HEK293T (cell line): ENCODE data around the gene CHRM5.

Experiments used
- ARNT ChIP-seq: fragments of 450-650 bp; IDR thresholded peaks from 2 replicates; pipeline ENCODE4 v1.6.1; 2017; ENCODE audit warnings: mild to moderate bottlenecking
- BHLHE40 ChIP-seq: fragments of 450-650 bp; IDR thresholded peaks from 2 replicates; pipeline ENCODE4 v1.6.1; 2016; ENCODE audit warnings: mild to moderate bottlenecking, moderate library complexity, borderline replicate concordance
- CTBP1 ChIP-seq: fragments of 450-650 bp; IDR thresholded peaks from 2 replicates; pipeline ENCODE4 v1.6.1; 2016; ENCODE audit warnings: borderline replicate concordance
- FOXA1 ChIP-seq: fragments of 450-650 bp; IDR thresholded peaks from 2 replicates; pipeline ENCODE4 v1.6.1; 2016; ENCODE audit warnings: mild to moderate bottlenecking
- FOXK2 ChIP-seq: fragments of 450-650 bp; IDR thresholded peaks from 2 replicates; pipeline ENCODE4 v1.6.1; 2016; ENCODE audit warnings: mild to moderate bottlenecking
- FOXM1 ChIP-seq: fragments of 450-650 bp; IDR thresholded peaks from 2 replicates; pipeline ENCODE4 v1.6.1; 2017; ENCODE audit warnings: mild to moderate bottlenecking, borderline replicate concordance
- L3MBTL2 ChIP-seq: fragments of 450-650 bp; conservative IDR thresholded peaks from 2 replicates; pipeline ENCODE4 v1.6.1; 2016; ENCODE audit warnings: mild to moderate bottlenecking
- LEF1 ChIP-seq: fragments of 450-650 bp; IDR thresholded peaks from 2 replicates; pipeline ENCODE4 v1.6.1; 2017; ENCODE audit warnings: mild to moderate bottlenecking, borderline replicate concordance
- NFRKB ChIP-seq: fragments of 450-650 bp; IDR thresholded peaks from 2 replicates; pipeline ENCODE4 v1.6.1; 2016; ENCODE audit warnings: mild to moderate bottlenecking, moderate library complexity
- PKNOX1 ChIP-seq: fragments of 450-650 bp; IDR thresholded peaks from 2 replicates; pipeline ENCODE4 v1.6.1; 2016
- SP1 ChIP-seq: fragments of 450-650 bp; IDR thresholded peaks from 2 replicates; pipeline ENCODE4 v1.6.1; 2017
- SUZ12 ChIP-seq: fragments of 450-650 bp; IDR thresholded peaks from 2 replicates; pipeline ENCODE4 v1.6.1; 2016; ENCODE audit warnings: mild to moderate bottlenecking
- ZNF384 ChIP-seq: fragments of 450-650 bp; IDR thresholded peaks from 2 replicates; pipeline ENCODE4 v1.6.1; 2016

- TF ChIP-seq CTBP1 (no peak), PKNOX1 (no peak), L3MBTL2 (no peak), SP1 (no peak), SUZ12 (no peak), FOXM1 (no peak), FOXK2 (no peak), FOXA1 (no peak), BHLHE40 (no peak), ZNF384 (no peak), NFRKB (no peak), ARNT (no peak), LEF1 (no peak)
These were observed 143.2 kb downstream of the CHRM5 start for GRCh38 chr15:34111488-34111887.
